NCI-H748 (cell line): ENCODE measurements around the gene SYCE3.

ENCODE experiments used
- DNase-seq: peaks from one replicate; lab custom pipeline; 2025; ENCODE audit not compliant: unreplicated experiment; lab: John Stamatoyannopoulos, UW

Gene SYCE3

GRCh38 chr22:50532824-50533796, 29.6 kb downstream of the SYCE3 start:
- DNase-seq, result no peak

GRCh38 chr22:50531962-50532674, 30.6 kb downstream of the SYCE3 start:
- DNase-seq, result peak; percentile 62

GRCh38 chr22:50531546-50531961, 31.2 kb downstream of the SYCE3 start:
- DNase-seq, result peak; percentile 59

GRCh38 chr22:50530877-50531545, 31.7 kb downstream of the SYCE3 start:
- DNase-seq, result peak; percentile 80

DNA sequence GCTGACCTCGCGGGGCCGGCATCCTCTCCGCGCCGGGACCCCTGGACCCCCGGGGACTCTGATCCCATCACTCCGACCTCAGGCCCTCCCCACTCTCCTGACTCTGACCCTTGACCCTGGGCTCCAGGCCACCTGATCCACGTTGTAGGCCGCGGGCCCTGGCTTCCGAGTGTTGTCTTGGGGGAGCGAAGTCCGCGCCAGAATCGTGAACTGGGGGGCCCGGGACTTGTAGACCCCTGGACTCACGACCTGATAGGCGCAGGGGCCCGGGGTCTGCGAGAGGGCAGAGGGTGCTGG, 32.2 kb downstream of the SYCE3 start:
- no peak for DNase-seq

DNA sequence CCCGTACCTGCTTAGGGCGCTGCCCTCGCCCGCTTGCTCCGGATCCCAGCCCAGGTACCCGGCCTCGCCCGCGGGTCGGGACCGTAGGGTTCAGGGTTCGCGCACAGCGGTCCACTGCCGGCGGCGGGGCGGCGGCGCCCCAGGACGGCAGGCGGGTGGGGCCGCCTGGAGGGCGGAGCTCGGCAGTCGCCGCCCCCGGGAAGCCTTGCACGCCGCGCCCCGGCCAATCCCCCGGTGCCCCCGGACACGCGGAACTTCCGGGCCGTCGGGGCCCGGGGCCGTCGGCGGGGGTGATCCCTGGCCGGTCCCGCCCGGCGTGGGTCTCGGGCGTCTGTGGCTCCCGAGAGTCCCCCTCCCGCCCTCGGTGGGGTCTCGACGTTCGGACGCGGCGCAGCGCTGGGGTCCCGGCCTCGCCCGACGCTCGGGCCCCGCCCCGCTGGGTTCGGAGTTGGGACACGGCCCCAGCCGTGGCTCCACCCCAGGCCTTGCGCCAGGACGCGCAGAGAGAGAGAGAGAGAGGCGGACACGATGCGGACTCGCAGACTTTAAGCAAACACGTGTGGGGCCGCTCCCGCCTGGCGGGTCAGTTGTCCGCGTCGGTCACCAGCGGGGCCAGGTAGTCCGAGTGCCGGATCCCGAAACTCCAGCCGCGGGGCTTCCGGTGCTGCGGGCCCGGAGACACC, 32.7 kb downstream of the SYCE3 start, which contains the start of gene TYMP:
Gene TYMP (minus strand): TSS at position 116 of the 683 bp plus-strand sequence. CDS start 303 bp downstream, outside the sequence.
- peak; percentile 47 for DNase-seq

DNA sequence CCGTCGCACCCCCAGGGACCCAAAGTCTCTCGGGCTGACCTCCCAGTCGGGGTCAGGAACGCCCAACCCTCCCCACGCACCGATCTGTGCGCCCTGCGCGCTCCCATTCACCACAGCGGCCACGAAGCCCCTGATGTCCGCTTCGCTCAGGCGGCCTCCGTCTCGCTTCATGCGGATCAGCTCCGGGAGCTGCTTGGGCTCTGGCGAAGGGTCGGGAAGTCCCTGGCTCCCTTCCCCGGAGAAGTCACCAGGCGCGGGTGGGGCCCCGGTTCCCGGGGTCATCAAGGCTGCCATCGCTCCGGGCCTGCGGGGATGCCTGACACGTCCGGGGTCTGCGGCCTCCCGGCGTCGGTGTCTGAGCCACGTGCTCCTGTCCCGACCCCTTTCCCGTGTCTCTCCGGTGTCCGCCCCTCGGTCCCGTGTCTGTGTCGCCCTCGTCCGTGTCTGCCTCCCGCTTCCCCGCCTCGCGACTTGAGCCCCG, 33.3 kb downstream of the SYCE3 start:
- DNase-seq, result peak; percentile 33

- peak; percentile 24 for DNase-seq
Measured at GRCh38 chr22:50528682-50529415, 33.9 kb downstream of the SYCE3 start.

- DNase-seq, result no peak
Measured at GRCh38 chr22:50527921-50528681, 34.6 kb downstream of the SYCE3 start.

GRCh38 chr22:50526834-50527801, 35.6 kb downstream of the SYCE3 start:
- peak; percentile 52 for DNase-seq

GRCh38 chr22:50526108-50526833, 36.4 kb downstream of the SYCE3 start:
- DNase-seq, result peak; percentile 83

DNA sequence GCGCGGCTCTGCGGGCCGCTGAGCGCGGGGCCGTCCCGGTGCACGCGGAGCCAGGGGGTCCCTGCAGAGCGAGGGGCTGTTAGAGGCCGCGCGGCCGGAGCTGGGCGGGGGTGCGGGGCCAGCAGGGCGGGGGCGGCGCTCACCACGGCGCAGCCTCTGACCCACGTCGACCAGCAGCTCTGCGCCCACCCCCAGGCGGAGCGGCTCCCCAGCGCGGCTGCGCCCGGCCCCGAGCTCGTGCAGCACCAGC, 36.9 kb downstream of the SYCE3 start:
- no peak for DNase-seq

DNA sequence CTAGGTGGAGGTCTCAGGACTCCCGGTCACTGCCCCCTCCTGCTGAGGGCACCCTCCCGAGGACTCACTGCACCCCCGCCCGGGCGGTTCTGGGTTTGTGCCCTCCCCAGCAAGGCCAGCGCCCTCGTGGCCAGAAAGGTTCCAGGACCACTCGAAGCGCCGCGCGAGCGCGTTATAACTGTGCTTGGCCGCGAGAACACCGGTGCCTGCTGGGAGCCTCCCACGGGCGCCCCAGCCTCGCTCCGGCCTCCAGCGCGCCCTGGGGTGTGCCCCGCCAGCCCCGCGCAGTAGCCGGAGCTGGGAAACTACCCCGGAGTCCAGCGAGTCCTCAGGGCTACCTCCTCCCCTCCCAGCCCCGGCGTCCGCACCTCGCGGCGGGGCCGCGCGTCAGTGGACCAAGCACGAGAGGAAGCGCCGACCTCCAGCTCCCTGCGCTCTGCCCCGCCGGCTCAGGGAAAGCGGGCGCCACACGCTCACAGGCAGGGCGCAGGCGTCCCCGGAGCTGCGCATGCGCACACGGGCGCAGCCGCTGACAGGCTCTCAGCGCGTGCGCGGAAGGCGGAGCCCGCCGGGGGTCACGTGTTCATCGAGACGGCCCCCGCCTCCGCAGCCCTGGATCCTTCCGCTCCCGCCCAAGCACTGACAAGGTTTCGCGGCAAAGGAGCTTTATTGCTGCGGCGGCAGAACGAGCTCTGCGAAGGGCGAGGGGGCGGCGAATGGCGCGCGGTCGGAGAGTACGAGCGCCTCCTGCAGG, 37.4 kb downstream of the SYCE3 start, which contains the start of gene SCO2:
Gene SCO2 (minus strand): TSS at position 495 of the 754 bp plus-strand sequence. CDS start 1,187 bp downstream, outside the sequence.
- peak; percentile 97 for DNase-seq

DNA sequence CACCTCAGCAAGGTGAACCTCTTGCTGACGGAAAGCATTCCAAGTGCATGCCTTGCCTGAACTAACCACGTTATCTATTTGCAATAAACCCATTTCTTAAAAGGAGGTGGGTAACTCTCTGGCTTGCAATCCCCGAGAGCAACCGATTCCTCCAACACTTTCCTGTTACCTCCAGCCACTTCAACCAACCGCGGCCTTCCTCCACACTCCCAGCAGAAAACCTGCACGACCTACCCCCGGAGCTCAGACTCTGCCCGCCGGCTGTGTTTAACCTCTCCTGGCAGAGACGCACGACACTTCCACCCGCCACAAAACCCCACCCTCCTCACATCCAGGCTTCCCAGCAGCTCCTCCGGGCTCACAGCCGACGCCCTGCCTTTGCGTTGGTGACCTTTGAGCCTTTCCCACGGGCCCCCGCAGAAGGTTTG, 38.0 kb downstream of the SYCE3 start:
- peak; percentile 59 for DNase-seq

DNA sequence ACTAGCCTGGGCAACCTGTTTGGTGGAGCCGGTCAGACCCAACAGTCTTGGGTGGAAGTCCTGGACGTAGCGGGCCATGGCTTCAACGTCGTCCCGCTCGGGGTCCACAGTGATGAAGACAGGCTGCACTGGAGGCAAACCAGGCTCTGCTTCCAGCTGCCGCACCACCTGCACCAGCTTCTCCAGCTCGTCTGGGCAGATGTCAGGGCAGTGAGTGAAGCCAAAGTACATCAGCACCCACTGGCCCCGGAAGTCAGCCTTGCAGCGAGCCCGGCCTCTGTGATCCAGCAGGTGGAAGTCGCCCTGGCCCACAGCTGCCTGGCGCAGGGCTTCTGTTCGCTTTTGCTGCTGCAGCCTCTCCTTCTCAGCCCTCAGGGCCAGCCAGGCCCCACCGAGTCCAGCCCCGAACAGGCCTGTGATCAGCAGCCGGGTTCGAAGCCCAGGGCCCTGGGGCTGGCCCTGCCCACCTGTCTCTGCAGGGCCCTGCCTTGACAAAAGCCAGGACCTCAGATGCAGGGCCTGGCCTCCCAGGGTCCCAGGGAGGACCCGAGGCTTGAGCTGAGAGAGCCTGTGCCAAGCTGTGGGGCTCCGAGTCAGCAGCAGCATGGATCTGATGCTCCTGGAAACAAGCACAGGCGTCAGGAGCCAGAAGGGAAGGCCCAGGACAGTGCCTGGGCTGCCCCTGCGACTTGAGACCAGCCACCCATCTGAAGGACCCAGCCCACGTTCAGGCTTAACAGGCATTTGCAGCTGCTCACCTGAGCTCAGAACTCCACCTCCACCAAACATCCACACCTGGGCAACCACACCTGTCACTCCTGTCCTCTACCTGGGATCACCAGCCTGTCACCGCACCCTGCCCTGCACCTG, 38.7 kb downstream of the SYCE3 start:
- DNase-seq, result peak; percentile 37

- no peak for DNase-seq
Measured at GRCh38 chr22:50523458-50523805, 39.3 kb downstream of the SYCE3 start.
